HCT116 (cell line): ENCODE measurements around the gene KCNQ1OT1. TPM values are rescaled to one million over a fixed set of nuclear protein-coding genes. Genes with fewer than 3 reads are reported as not detected.

Experiments
- ATAC-seq: fragments of 200-7000 bp; cut with Tn5 transposase; 2 replicates; pipeline ENCODE4 v1.9.1; 2020; ENCODE audit warnings: mild to moderate bottlenecking, moderate library complexity
- BruUV-seq: library from RNA; stranded (reverse); fragments of 400-500 nt; replicated peaks from 2 replicates; lab custom pipeline; 2021; lab: Mats Ljungman, UMichigan
- CTCF ChIA-PET: fragments of 300-600 bp; sonication (Branson Sonifier 250); formaldehyde crosslinking; loops from one replicate; lab custom pipeline; 2021; ENCODE audit warnings: antibody characterized with exemption; lab: Charles Lee
- POLR2A ChIA-PET: fragments of 300-600, 350-600 bp; sonication (Branson Sonifier 250); formaldehyde crosslinking; loops from one replicate; lab custom pipeline; 2021; ENCODE audit warnings: antibody characterized with exemption; lab: Charles Lee
- RAD21 ChIA-PET, 2 experiments: fragments of 300-600 bp; sonication (Branson Sonifier 250); formaldehyde crosslinking; loops; one replicate each; lab custom pipeline; 2023; ENCODE audit warnings: low total read pairs in 2 of 2; ENCODE audit not compliant: uncharacterized antibody in 2 of 2, unreplicated experiment in 2 of 2, low non-redundant PET in 1 of 2; lab: Charles Lee
- DNase-seq: peaks from one replicate; pipeline ENCODE4 v3.0.0-alpha.2; 2010; ENCODE audit warnings: low read depth, low spot score
- H2AFZ ChIP-seq: fragments of 200-600 bp; shearing (Covaris generic), sonication (generic); 2 replicates; pipeline ENCODE4 v1.6.1; 2017; ENCODE audit warnings: low read depth, mixed run types, mixed read lengths, antibody characterized with exemption, low read length; ENCODE audit not compliant: poor library complexity, severe bottlenecking
- H3K27ac ChIP-seq: 2 replicates; pipeline ENCODE4 v1.5.1; 2012; ENCODE audit warnings: low read depth, low read length
- H3K27me3 ChIP-seq: fragments of 200-600 bp; sonication (generic); 2 replicates; pipeline ENCODE4 v1.6.1; 2016; ENCODE audit warnings: mixed run types, low read length, mixed read lengths; ENCODE audit not compliant: insufficient read depth
- H3K36me3 ChIP-seq, 2 experiments: fragments of 200-500 bp in 1 of 2; fragments of 200-600 bp in 1 of 2; sonication (Bioruptor generic) in 1 of 2; sonication (generic) in 1 of 2; 2 replicates each; pipeline versions ENCODE4 v1.5.1 to v1.6.1; 2014 to 2016; ENCODE audit warnings: low read length in 2 of 2, inconsistent platforms in 1 of 2, mixed read lengths in 1 of 2, mixed run types in 1 of 2; ENCODE audit not compliant: insufficient read depth in 2 of 2, control insufficient read depth in 1 of 2
- H3K4me1 ChIP-seq, 2 experiments: fragments of 200-600 bp in 1 of 2; sonication (generic) in 1 of 2; 2 replicates each; pipeline versions ENCODE4 v1.5.1 to v1.6.1; 2012 to 2017; ENCODE audit warnings: low read length in 2 of 2, inconsistent platforms in 1 of 2, mild to moderate bottlenecking in 1 of 2, mixed read lengths in 1 of 2, mixed run types in 1 of 2, moderate library complexity in 1 of 2; ENCODE audit not compliant: insufficient read depth in 2 of 2, control insufficient read depth in 1 of 2
- H3K4me2 ChIP-seq: fragments of 200-600 bp; sonication (generic); 2 replicates; pipeline ENCODE4 v1.6.1; 2017; ENCODE audit warnings: mixed run types, low read length, mixed read lengths
- H3K4me3 ChIP-seq, 2 experiments: fragments of 200-600 bp in 1 of 2; sonication (generic) in 1 of 2; replicated peaks in 1 of 2; 2 replicates each; pipeline ENCODE4 v1.5.1; 2011 to 2016; ENCODE audit warnings: low read length in 2 of 2, control low read depth in 1 of 2, low read depth in 1 of 2, mild to moderate bottlenecking in 1 of 2, mixed read lengths in 1 of 2, mixed run types in 1 of 2
- H3K79me2 ChIP-seq: fragments of 200-600 bp; sonication (generic); 2 replicates; pipeline ENCODE4 v1.6.1; 2017; ENCODE audit warnings: mild to moderate bottlenecking, mixed run types, low read length, moderate library complexity, mixed read lengths; ENCODE audit not compliant: insufficient read depth
- H3K9ac ChIP-seq: fragments of 200-600 bp; sonication (generic); 2 replicates; pipeline ENCODE4 v1.6.1; 2016; ENCODE audit warnings: low read length, mixed read lengths
- H3K9me2 ChIP-seq: fragments of 200-600 bp; sonication (generic), shearing (Covaris generic); 2 replicates; pipeline ENCODE4 v1.6.1; 2017; ENCODE audit warnings: mixed run types, mild to moderate bottlenecking, moderate library complexity; ENCODE audit not compliant: insufficient read depth
- H3K9me3 ChIP-seq, 2 experiments: fragments of 200-500 bp in 1 of 2; fragments of 200-600 bp in 1 of 2; sonication (Bioruptor generic) in 1 of 2; sonication (generic) in 1 of 2; 2 replicates each; pipeline ENCODE4 v1.6.1; 2014 to 2017; ENCODE audit warnings: low read length in 2 of 2, mixed read lengths in 2 of 2, inconsistent platforms in 1 of 2, low read depth in 1 of 2, mild to moderate bottlenecking in 1 of 2, mixed run types in 1 of 2, moderate library complexity in 1 of 2; ENCODE audit not compliant: control insufficient read depth in 1 of 2, insufficient read depth in 1 of 2
- H4K20me1 ChIP-seq: fragments of 200-600 bp; sonication (generic), shearing (Covaris generic); 2 replicates; pipeline ENCODE4 v1.6.1; 2017; ENCODE audit warnings: mixed run types, mild to moderate bottlenecking, moderate library complexity; ENCODE audit not compliant: insufficient read depth
- CBX3 ChIP-seq: IDR thresholded peaks from 2 replicates; pipeline ENCODE4 v1.6.1; 2012; ENCODE audit warnings: low read depth
- CEBPB ChIP-seq: IDR thresholded peaks from 2 replicates; pipeline ENCODE4 v1.6.1; 2012; ENCODE audit warnings: low read depth
- EZH2 ChIP-seq: fragments of 200-600 bp; sonication (generic); IDR thresholded peaks from 2 replicates; pipeline ENCODE4 v1.6.1; 2017; ENCODE audit warnings: antibody characterized with exemption, mixed run types
- EZH2phosphoT487 ChIP-seq: fragments of 200-600 bp; IDR thresholded peaks from 2 replicates; pipeline ENCODE4 v1.6.1; 2018; ENCODE audit warnings: antibody characterized with exemption, borderline replicate concordance
- FOSL1 ChIP-seq: IDR thresholded peaks from 2 replicates; pipeline ENCODE4 v1.6.1; 2012; ENCODE audit warnings: low read depth
- JUND ChIP-seq: IDR thresholded peaks from 2 replicates; pipeline ENCODE4 v1.6.1; 2012
- POLR2A ChIP-seq: IDR thresholded peaks from 2 replicates; pipeline ENCODE4 v1.7.0; 2011; ENCODE audit warnings: borderline replicate concordance; ENCODE audit not compliant: insufficient read depth, insufficient read length; ENCODE audit errors: extremely low read depth
- POLR2AphosphoS5 ChIP-seq: IDR thresholded peaks from 2 replicates; pipeline ENCODE4 v1.6.1; 2011; ENCODE audit warnings: mild to moderate bottlenecking, low read depth, low read length, moderate library complexity
- RAD21 ChIP-seq: IDR thresholded peaks from 2 replicates; pipeline ENCODE4 v1.6.1; 2012; ENCODE audit warnings: low read depth, mild to moderate bottlenecking
- SIN3A ChIP-seq: IDR thresholded peaks from 2 replicates; pipeline ENCODE4 v1.6.1; 2012; ENCODE audit warnings: low read depth
- SP1 ChIP-seq: IDR thresholded peaks from 2 replicates; pipeline ENCODE4 v1.6.1; 2012; ENCODE audit warnings: low read depth
- ZFX ChIP-seq: fragments of 450-650 bp; IDR thresholded peaks from 2 replicates; pipeline ENCODE4 v1.6.1; 2017
- intact Hi-C: fragments of 100-400 bp; cut with micrococcal nuclease; formaldehyde crosslinking; loops from 2 replicates; pipeline ENCODE4 v1.10.0; 2022
- total RNA-seq: library from RNA; stranded (reverse); gene quantifications from one replicate; pipeline ENCODE4 v1.2.1, GENCODE V29; 2021; ENCODE audit not compliant: unreplicated experiment
- TF ChIP-seq, protein P1 (sequence below): IDR thresholded peaks from 2 replicates; pipeline ENCODE4 v1.6.1; 2012; ENCODE audit warnings: low read depth
- TF ChIP-seq, protein P2 (sequence below): IDR thresholded peaks from 2 replicates; pipeline ENCODE4 v1.6.1; 2012
- TF ChIP-seq, protein P3 (sequence below): IDR thresholded peaks from 2 replicates; pipeline ENCODE4 v1.6.1; 2012
- TF ChIP-seq, protein P4 (sequence below), 3 experiments: fragments of 200-600 bp in 1 of 3; sonication (generic) in 1 of 3; IDR thresholded peaks in 2 of 3; conservative IDR thresholded peaks in 1 of 3; 2 replicates each; pipeline ENCODE4 v1.5.1; 2012 to 2017; ENCODE audit warnings: low read depth in 2 of 3, low read length in 2 of 3, antibody characterized with exemption in 1 of 3, borderline replicate concordance in 1 of 3, control low read depth in 1 of 3, mild to moderate bottlenecking in 1 of 3, mixed read lengths in 1 of 3, mixed run types in 1 of 3, moderate library complexity in 1 of 3; ENCODE audit not compliant: insufficient read depth in 1 of 3

The KCNQ1OT1 gene
- total RNA-seq, 1 experiment from 2014 or later, result 1.1 TPM

DNA sequence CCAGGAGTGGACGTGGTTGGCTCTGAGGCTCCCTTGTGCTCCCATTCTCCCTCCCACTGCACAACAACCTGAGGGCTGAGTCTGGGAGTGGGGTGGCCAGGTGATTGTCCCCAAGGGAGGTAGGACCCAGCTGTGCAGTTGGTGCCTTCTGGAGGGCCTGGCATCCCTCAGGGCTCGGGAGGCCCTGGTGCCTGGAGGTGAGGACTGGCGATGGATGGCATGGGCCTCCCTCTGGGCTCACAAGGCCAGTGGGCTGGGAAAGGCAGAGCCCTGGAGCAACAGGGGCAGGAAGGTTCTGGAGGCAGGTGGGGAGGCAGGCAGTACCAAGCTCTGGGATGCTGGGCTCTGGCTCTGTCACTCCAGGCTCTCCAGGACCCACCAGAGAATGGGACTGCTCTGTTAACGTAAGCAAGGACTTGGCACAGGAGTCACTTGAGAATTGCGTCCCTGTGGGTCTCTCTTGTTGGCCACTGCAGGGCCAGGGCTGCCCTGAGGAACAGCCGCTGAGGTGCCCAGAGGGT is 114.2 kb downstream of the KCNQ1OT1 start:
- Histone ChIP-seq H4K20me1 (no peaks in the 10 kb centered on the region), H3K4me3 (no peak overlapping the region), H3K27me3 (no peaks in the 10 kb centered on the region), H2AFZ (no peak overlapping the region), H3K9me3 (no peaks in the 10 kb centered on the region), H3K36me3 (no peaks in the 10 kb centered on the region), H3K9me2 (no peaks in the 10 kb centered on the region), H3K27ac (no peak overlapping the region), H3K9ac (no peak overlapping the region), H3K4me2 (no peak overlapping the region), H3K4me1 (no peaks in the 10 kb centered on the region), H3K79me2 (no peaks in the 10 kb centered on the region)
- RAD21 ChIA-PET, result no interaction called here
- DNase-seq, result no peak
- intact Hi-C loops, result no loop called here
- POLR2A ChIA-PET, result no interaction called here
- CTCF ChIA-PET, result no interaction called here
- no TSS peak for BruUV-seq
- TF ChIP-seq POLR2AphosphoS5, result no peak
- no peak for TF ChIP-seq EZH2phosphoT487
- no peak for TF ChIP-seq CEBPB
- no peak for ATAC-seq

DNA sequence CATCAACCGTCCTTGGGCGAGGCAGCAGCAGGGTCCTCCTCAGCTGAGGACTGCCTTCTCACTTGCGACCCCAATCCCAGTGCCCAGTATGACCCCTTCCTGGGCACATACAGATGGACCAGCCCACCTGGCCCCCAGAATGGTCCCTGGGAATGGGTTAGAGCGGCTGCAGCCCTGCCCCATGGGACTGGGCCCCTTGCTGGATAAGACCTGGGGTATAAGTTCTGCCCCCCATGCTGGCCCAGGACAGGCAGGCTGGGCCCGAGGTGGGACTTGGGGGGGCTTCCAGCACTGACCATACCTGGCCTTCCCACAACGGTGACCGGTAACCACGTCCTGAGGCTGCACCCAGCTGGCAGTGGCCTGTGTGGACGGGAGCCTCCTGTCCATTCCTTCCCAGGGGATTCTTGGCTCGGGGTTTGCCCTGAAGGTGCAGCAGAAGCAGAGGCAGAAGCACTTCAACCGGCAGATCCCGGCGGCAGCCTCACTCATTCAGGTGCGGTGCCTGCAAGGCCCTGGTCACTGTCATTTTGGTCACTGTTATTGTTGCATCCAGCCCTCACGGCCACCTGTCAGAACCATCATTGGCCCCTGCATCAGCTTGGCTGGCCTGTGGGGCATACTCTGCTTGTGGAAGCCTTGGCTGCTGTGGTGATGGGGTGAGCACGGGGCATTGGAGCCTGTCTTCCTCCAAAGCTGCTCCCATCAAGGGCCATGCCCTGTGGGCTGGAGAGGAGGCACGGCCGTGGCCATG is 114.8 kb downstream of the KCNQ1OT1 start:
- BruUV-seq, result no TSS peak
- intact Hi-C loops, result no loop called here
- ATAC-seq (no peak), DNase-seq (no peak)
- no peaks in the 10 kb centered on the region for H3K79me2 ChIP-seq
- ChIA-PET CTCF (no interaction called here), POLR2A (no interaction called here), RAD21 (no interaction called here)
- H3K27me3 ChIP-seq, result no peaks in the 10 kb centered on the region
- no peak overlapping the region for H2AFZ ChIP-seq
- no peaks in the 10 kb centered on the region for H3K4me1 ChIP-seq
- no peak overlapping the region for H3K27ac ChIP-seq
- no peaks in the 10 kb centered on the region for H3K36me3 ChIP-seq
- no peaks in the 10 kb centered on the region for H4K20me1 ChIP-seq
- H3K4me3 ChIP-seq, result no peak overlapping the region
- no peaks in the 10 kb centered on the region for H3K9me2 ChIP-seq
- no peaks in the 10 kb centered on the region for H3K9me3 ChIP-seq
- H3K4me2 ChIP-seq, result no peak overlapping the region
- H3K9ac ChIP-seq, result no peak overlapping the region
- TF ChIP-seq EZH2 (no peak), SP1 (no peak), ZFX (no peak), POLR2A (no peak), EZH2phosphoT487 (no peak), CBX3 (no peak), SIN3A (no peak), RAD21 (no peak), JUND (no peak), FOSL1 (no peak)
- TF ChIP-seq, protein P1, sequence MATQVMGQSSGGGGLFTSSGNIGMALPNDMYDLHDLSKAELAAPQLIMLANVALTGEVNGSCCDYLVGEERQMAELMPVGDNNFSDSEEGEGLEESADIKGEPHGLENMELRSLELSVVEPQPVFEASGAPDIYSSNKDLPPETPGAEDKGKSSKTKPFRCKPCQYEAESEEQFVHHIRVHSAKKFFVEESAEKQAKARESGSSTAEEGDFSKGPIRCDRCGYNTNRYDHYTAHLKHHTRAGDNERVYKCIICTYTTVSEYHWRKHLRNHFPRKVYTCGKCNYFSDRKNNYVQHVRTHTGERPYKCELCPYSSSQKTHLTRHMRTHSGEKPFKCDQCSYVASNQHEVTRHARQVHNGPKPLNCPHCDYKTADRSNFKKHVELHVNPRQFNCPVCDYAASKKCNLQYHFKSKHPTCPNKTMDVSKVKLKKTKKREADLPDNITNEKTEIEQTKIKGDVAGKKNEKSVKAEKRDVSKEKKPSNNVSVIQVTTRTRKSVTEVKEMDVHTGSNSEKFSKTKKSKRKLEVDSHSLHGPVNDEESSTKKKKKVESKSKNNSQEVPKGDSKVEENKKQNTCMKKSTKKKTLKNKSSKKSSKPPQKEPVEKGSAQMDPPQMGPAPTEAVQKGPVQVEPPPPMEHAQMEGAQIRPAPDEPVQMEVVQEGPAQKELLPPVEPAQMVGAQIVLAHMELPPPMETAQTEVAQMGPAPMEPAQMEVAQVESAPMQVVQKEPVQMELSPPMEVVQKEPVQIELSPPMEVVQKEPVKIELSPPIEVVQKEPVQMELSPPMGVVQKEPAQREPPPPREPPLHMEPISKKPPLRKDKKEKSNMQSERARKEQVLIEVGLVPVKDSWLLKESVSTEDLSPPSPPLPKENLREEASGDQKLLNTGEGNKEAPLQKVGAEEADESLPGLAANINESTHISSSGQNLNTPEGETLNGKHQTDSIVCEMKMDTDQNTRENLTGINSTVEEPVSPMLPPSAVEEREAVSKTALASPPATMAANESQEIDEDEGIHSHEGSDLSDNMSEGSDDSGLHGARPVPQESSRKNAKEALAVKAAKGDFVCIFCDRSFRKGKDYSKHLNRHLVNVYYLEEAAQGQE, result no peak
- TF ChIP-seq, protein P2, sequence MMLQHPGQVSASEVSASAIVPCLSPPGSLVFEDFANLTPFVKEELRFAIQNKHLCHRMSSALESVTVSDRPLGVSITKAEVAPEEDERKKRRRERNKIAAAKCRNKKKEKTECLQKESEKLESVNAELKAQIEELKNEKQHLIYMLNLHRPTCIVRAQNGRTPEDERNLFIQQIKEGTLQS, result no peak
- TF ChIP-seq, protein P3, sequence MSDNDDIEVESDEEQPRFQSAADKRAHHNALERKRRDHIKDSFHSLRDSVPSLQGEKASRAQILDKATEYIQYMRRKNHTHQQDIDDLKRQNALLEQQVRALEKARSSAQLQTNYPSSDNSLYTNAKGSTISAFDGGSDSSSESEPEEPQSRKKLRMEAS, result no peak
- TF ChIP-seq, protein P4, sequence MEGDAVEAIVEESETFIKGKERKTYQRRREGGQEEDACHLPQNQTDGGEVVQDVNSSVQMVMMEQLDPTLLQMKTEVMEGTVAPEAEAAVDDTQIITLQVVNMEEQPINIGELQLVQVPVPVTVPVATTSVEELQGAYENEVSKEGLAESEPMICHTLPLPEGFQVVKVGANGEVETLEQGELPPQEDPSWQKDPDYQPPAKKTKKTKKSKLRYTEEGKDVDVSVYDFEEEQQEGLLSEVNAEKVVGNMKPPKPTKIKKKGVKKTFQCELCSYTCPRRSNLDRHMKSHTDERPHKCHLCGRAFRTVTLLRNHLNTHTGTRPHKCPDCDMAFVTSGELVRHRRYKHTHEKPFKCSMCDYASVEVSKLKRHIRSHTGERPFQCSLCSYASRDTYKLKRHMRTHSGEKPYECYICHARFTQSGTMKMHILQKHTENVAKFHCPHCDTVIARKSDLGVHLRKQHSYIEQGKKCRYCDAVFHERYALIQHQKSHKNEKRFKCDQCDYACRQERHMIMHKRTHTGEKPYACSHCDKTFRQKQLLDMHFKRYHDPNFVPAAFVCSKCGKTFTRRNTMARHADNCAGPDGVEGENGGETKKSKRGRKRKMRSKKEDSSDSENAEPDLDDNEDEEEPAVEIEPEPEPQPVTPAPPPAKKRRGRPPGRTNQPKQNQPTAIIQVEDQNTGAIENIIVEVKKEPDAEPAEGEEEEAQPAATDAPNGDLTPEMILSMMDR (IDR thresholded peaks at IDR 0.05 in 2 of 3, conservative IDR thresholded peaks at IDR 0.05 in 1 of 3; ENCODE audit: borderline replicate concordance in 1 of 3, insufficient read depth in 1 of 3, low read depth in 2 of 3, low read length in 2 of 3), result no peak
